Upper lobe of right lung (tissue), 1 donor: ENCODE data around the gene DMD. TPM values are rescaled to one million over a fixed set of nuclear protein-coding genes. Genes with fewer than 3 reads are reported as not detected.

Experiments used
- ATAC-seq: fragments of 200-7000 bp; cut with Tn5 transposase; one replicate; pipeline ENCODE4 v1.9.1; 2020; ENCODE audit warnings: mild to moderate bottlenecking, moderate library complexity
- DNase-seq: peaks from one replicate; pipeline ENCODE4 v3.0.0-alpha.2; 2020
- H3K27ac ChIP-seq: fragments of 200-600 bp; one replicate; pipeline ENCODE4 v1.8.0; 2022
- H3K27me3 ChIP-seq: fragments of 200-600 bp; one replicate; pipeline ENCODE4 v1.8.0; 2022; ENCODE audit warnings: mild to moderate bottlenecking
- H3K36me3 ChIP-seq: fragments of 200-600 bp; one replicate; pipeline ENCODE4 v1.8.0; 2022
- H3K4me1 ChIP-seq: fragments of 200-600 bp; one replicate; pipeline ENCODE4 v1.8.0; 2022
- H3K4me3 ChIP-seq: fragments of 200-600 bp; one replicate; pipeline ENCODE4 v1.8.0; 2022; ENCODE audit warnings: mild to moderate bottlenecking
- H3K9me3 ChIP-seq: fragments of 200-600 bp; one replicate; pipeline ENCODE4 v1.8.0; 2022
- CTCF ChIP-seq: fragments of 200-600 bp; IDR thresholded peaks from one replicate; pipeline ENCODE4 v1.8.0; 2022; ENCODE audit warnings: antibody characterized with exemption
- intact Hi-C: fragments of 100-400 bp; cut with DNase I; formaldehyde crosslinking; loops from one replicate; pipeline ENCODE4 v1.11.0; 2022
- total RNA-seq: library from RNA; stranded (reverse); fragmentation: NEBNext Ultra II Directional; extraction: Animal tissue kit (Norgen Biotek cat#: 25700); gene quantifications from one replicate; pipeline ENCODE4 v1.2.1, GENCODE V29; 2021
- donor health status: DM: no; HTN: yes; CAD: no; lungs with severe emphysema.

DMD gene
- total RNA-seq, 1 donor from 2014 or later, result 24.7 TPM

- ATAC-seq, result no peak
- intact Hi-C loops, result no loop called here
- no peak for DNase-seq
- Histone ChIP-seq H3K27ac (no peak overlapping the region), H3K9me3 (no peaks in the 10 kb centered on the region), H3K27me3 (no peaks in the 10 kb centered on the region), H3K4me3 (no peak overlapping the region), H3K4me1 (no peaks in the 10 kb centered on the region), H3K36me3 (no peaks in the 10 kb centered on the region)
- no peak for TF ChIP-seq CTCF
Observed at GRCh38 chrX:32045149-32045548, 1166.2 kb downstream of the DMD start.

- H3K4me3 ChIP-seq, result no peak overlapping the region
- no peaks in the 10 kb centered on the region for H3K4me1 ChIP-seq
- no peaks in the 10 kb centered on the region for H3K27me3 ChIP-seq
- H3K27ac ChIP-seq, result no peak overlapping the region
- no peak for TF ChIP-seq CTCF
- DNase-seq (no peak), ATAC-seq (no peak)
- no peaks in the 10 kb centered on the region for H3K36me3 ChIP-seq
- H3K9me3 ChIP-seq, result no peaks in the 10 kb centered on the region
- intact Hi-C loops, result no loop called here
Observed at GRCh38 chrX:32041181-32041580, 1170.2 kb downstream of the DMD start.

- no peak for TF ChIP-seq CTCF
- intact Hi-C loops, result no loop called here
- H3K27me3 ChIP-seq, result no peaks in the 10 kb centered on the region
- H3K4me1 ChIP-seq, result no peaks in the 10 kb centered on the region
- H3K27ac ChIP-seq, result no peak overlapping the region
- DNase-seq, result no peak
- no peak overlapping the region for H3K4me3 ChIP-seq
- no peaks in the 10 kb centered on the region for H3K9me3 ChIP-seq
- no peak for ATAC-seq
- no peaks in the 10 kb centered on the region for H3K36me3 ChIP-seq
Observed at GRCh38 chrX:32026772-32027171, 1184.6 kb downstream of the DMD start.

- H3K4me1 ChIP-seq, result no peaks in the 10 kb centered on the region
- no peak overlapping the region for H3K27ac ChIP-seq
- H3K9me3 ChIP-seq, result no peaks in the 10 kb centered on the region
- intact Hi-C loops, result no loop called here
- H3K36me3 ChIP-seq, result no peaks in the 10 kb centered on the region
- no peak for TF ChIP-seq CTCF
- ATAC-seq (no peak), DNase-seq (no peak)
- no peak overlapping the region for H3K4me3 ChIP-seq
- no peaks in the 10 kb centered on the region for H3K27me3 ChIP-seq
Observed at GRCh38 chrX:32024072-32024471, 1187.3 kb downstream of the DMD start.

- no peaks in the 10 kb centered on the region for H3K36me3 ChIP-seq
- H3K27ac ChIP-seq, result no peak overlapping the region
- no peaks in the 10 kb centered on the region for H3K27me3 ChIP-seq
- intact Hi-C loops, result no loop called here
- no peaks in the 10 kb centered on the region for H3K4me1 ChIP-seq
- H3K4me3 ChIP-seq, result no peak overlapping the region
- no peaks in the 10 kb centered on the region for H3K9me3 ChIP-seq
- ATAC-seq (no peak), DNase-seq (no peak)
- no peak for TF ChIP-seq CTCF
Observed at GRCh38 chrX:32016195-32016594, 1195.2 kb downstream of the DMD start.

GRCh38 chrX:32010948-32011347 is 1200.4 kb downstream of the DMD start:
- H3K27ac ChIP-seq, result no peak overlapping the region
- H3K4me3 ChIP-seq, result no peak overlapping the region
- intact Hi-C loops, result no loop called here
- ATAC-seq (no peak), DNase-seq (no peak)
- H3K4me1 ChIP-seq, result no peaks in the 10 kb centered on the region
- no peaks in the 10 kb centered on the region for H3K9me3 ChIP-seq
- TF ChIP-seq CTCF, result no peak
- no peaks in the 10 kb centered on the region for H3K27me3 ChIP-seq
- no peaks in the 10 kb centered on the region for H3K36me3 ChIP-seq
